Stimulated activated naive CD4-positive, alpha-beta T cell (primary cell): ENCODE data around the gene DPH7.
"Not testable (repeated sequence)": the region's sequence is repeated elsewhere in the genome, so short reads cannot be mapped to it uniquely, and the experiment has no call there.

ENCODE experiments used
- DNase-seq, 6 experiments: peaks; one replicate each; lab custom pipeline; 2025; lab: John Stamatoyannopoulos, UW

Gene DPH7

DNA sequence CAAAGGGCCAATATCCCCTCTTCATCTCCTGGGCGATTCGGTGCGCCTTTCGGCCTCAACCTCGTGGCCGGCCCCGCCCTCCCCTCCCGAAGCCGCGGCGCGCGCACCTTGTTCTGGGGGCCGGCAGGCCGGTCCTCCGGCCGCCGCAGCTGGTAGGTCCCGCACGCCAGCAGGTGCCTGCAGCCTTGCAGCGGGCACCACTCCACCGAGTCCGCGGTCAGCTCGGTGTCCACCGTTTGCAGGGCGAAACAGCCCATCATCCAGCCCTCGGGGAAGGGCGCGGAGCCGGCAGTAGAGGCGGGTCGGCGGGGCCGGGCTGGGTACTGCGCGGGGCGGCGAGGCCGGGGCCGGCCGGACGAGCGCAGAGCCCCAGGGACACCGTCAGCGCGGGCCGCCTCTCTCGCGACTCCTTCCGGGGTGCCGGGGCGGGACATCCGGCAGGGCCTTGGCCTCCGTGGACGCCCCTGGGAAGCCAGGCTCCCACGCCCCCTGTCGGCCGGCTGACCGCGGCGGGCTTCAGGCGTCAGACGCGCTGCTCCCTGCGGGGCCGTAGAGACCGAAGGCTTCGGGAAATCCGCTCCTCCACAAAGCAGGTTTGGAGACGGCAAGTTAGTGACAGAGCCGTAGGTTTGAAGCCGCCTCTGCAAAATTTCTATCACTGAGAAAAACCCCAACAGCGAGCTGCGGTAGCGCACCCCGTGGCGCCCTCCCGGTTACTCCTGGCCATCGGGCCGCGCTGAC, at the start of gene DPH7:
TSS of gene DPH7 (minus strand) at position 408 of the 741 bp plus-strand sequence. CDS start at position 260, 148 bp downstream.
- peak; percentile 79 to 94 (median 90) for DNase-seq

DNA sequence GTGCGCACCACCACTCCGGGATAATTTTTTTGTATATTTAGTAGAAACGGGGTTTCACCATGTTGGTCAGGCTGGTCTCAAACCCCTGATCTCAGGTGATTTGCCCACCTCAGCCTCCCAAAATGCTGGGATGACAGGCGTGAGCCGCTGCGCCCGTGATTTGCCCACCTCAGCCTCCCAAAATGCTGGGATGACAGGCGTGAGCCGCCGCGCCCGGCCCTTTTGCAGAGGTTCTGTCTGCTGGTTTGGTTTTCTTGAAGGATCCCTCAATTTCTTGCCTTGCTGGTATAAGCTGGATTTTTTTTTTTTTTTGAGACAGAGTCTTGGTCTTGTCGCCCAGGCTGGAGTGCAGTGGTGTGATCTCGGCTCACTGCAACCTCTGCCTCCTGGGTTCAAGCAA, 48.7 kb upstream of the DPH7 start:
- not testable (repeated sequence) for DNase-seq

DNA sequence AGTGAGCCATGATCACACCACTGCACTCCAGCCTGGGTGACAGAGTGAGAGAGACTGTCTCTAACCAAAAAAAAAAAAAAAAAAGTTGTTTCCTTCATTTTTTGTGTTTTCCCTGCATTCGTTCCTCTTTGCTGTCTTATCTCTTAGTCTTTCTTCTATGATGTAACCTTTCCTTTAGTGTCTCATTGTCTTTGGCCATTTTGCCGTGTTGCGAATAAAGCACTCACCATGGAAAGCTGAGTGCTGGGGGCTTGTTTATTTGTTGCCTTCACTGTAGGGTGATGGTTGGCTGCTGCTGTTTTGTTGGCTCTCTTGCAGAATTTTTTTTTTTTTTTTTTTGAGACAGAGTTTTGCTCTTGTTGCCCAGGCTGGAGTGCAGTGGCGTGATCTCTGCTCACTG, 47.7 kb upstream of the DPH7 start:
- no peak for DNase-seq

DNA sequence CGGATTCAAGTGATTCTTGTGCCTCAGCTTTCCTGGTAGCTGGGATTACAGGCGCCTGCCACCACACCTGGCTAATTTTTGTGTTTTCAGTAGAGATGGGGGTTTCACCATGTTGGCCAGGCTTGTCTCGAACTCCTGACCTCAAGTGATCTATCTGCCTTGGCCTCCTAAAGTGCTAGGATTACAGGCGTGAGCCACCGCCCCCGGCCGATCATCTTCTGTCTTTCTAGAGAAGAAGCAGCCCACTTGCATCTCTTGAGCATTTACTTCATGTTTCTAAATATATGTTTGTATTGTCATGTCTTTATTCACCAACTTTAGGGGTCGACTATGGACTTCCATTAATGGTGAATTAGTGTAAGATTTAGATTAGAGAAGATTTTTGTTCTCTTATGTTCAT, 43.5 kb upstream of the DPH7 start:
- not testable (repeated sequence) for DNase-seq

DNA sequence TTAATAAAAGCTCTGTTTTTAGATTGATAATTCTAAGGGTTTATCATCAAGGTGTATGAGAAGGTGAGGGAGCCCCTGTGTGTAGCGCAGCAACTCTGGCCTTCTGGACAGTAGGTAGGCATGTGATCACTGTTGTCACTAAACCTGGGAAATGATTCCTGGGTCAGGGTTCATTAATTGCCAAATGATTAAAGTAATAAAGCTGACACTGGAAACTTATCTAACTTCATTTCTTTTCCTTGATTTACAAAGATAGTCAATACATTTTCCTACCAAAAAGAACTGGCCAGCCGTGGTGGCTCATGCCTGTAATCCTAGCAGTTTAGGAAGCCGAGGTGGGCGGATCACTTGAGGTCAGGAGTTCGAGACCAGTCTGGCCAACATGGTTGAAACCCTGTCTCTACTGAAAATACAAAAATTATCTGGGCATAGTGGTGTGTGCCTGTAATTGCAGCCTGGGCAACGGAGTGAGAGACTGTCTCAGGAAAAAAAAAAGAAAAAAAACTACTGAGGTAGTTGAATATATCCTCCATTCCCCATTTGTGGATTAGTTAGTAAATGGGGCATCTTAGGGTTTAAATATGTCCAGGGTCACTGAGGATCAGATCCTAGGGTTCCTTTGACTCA, 42.5 kb upstream of the DPH7 start:
- DNase-seq, result peak in 2 of 6 experiments; percentile 12 to 13

DNA sequence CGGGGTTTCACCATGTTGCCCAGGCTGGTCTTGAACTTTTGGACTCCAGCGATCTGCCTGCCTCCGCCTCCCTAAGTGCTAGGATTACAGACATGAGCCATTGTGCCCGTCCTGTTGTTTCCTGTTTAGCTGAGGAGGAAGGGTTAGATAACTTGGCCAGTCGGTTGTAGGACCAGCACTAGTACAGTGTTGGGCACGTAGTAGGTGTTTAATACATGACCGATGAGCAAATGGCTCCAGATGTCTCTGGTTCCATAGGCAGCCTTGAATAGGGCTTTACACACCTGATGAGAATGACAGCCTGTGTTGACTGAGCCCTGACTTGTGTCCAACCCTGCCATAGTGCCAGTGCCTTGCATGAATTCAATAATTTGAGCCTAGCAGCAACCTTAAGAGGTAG, 41.9 kb upstream of the DPH7 start:
- DNase-seq, result no peak

DNA sequence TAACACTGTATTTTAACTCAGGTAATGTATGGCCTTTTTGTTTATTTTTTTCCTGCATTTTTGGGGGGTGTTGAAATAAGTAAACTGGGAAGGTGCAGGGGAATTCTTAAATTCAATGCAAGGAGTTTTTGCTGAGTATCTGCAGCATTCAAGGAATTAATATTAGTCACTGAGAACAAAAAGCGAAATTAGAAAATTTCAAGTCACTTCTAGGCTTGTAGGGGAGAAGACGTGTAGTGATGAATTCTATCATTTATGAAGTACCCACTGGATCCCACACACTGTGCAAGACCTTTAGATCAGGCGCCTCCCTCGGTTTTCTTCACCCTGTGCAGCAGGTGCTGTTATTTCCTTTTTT, 41.3 kb upstream of the DPH7 start:
- DNase-seq, result no peak

DNA sequence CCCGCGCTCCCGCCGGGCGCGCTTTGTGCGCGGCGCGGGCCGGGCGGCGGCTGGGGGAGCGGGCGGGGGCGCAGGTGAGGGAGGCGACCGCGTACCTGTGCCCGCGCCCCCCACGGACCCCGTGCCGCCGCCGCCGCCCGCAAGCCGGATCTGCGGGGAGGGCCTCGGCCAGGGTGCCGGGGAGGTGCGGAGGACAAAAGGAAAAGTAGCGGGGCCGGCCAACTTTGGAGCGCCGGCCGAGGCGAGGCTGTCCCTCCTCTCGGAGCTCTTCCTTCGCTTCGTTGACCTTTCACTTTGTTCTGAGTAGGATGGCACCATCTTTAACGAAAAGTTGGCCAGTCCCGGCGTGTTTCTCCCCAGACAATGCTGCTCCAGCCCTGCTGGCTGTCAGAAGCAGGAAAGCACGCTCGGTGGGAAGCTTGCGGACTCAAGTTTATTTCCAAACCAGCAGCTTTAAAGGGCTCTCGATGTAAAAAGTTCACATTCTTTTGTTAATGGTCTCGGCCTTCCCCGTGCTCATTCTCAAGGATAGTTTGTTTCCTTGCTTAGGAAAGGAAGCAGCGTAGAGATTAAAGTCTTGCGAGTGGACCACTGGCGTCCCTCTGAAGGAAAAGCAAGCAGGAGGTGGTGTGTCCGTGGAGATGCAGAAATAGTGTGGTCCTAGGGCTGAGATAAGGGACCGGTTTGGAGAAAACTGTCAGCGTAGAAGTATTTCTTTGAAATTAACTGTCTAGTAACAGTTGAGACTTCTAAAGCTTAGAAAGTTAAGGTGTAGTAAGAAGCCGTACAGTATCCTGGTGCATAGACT, 40.7 kb upstream of the DPH7 start:
- peak in 4 of 6 experiments; percentile 15 to 47 (median 28) for DNase-seq

DNA sequence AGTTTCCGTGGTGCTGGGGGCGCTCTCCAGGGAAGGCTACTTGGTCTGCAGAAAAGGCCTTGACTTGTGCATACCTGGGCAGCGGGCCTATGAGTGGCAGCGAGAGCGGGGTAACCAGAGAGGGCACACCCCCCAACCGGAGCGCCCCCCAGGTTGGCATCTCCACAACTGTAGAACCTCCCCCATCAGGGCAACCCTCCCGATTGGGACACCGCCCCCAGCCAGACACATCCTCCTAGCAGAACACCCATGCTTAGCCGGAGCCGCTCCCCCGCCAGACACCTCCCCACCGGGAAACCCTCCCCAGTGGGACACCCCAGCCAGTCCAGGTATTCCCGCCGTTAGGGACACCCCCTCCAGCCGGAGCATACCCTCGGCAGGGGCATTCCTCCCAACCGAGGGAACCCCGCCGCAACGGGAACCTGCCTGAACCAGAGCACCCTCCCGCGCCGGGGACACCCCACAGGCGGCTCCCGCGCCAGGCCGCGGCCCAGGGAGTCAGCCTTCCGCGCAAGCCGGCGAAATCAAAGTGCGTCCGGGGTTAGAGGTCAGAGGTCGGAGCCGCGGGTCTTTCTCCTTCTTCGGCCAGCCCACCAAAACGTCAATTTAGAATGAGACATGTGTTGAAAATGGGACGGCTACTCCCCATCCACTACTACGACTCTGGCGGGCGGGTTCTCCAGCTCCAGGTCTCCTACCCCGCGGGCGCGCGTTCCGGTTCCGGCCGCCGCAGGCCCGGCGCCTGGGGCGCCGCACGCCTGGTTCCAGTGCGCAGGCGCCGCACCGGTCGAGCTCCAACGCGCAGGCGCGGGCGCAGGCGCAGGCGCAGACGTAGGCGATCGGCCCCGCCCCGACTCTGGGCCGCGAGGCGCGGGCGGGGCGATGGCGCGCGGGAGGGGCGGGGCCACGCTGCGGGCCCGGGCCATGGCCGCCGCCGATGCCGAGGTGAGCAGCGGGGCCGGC, 39.7 kb upstream of the DPH7 start, which contains the start of gene EHMT1:
TSS of gene EHMT1 (plus strand) at position 901 of the 963 bp plus-strand sequence. CDS start at position 925, 24 bp downstream.
- peak; percentile 83 to 94 (median 87) for DNase-seq

DNA sequence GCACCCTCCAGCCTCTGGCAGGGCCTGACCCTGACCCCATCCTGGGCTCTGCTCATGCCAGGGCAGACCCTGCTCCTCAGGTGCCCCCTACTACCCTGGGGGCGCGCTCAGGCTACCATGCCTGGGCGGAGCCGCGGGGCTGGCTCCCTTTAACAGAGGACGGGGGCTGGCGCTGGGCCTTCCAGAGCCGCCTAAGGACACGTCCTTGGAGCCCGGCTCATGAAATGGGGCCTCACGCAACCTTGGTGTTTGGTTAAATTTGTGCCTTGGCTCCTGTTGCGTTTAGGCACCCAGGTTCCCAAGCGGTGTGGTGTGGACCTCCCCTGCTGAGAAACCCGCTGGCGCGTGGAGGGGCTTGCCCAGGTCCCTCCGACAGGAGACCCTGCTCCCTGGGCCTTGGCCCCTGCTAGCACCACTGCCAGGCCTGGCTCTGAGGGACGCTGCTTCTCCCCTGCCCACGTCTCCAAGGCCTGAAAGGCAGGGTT, 36.7 kb upstream of the DPH7 start:
- DNase-seq, result no peak

DNA sequence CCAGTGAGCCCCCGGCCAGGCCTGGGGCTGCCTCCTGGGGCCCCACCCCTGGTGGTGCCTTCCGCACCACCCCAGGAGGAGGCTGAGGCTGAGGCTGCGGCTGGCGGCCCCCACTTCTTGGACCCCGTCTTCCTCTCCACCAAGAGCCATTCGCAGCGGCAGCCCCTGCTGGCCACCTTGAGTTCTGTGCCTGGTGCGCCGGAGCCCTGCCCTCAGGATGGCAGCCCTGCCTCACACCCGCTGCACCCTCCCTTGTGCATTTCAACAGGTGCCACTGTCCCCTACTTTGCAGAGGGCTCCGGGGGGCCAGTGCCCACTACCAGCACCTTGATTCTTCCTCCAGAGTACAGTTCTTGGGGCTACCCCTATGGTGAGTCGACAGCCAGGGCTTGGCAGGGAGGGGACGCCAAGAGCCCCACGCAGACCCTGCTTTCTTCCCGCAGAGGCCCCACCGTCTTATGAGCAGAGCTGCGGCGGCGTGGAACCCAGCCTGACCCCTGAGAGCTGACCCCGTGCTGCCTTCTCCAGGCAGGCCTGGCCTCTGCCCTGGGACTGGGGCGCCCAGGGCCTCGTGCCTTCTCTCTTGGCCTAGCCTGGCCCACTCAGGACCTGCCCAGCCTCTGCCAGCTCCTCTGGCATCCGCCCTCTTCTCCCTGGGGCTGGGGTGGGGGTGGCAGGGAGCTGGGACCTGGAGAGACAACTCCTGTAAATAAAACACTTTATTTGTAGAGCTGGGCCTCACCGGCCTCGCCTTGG, 36.1 kb upstream of the DPH7 start:
- no peak for DNase-seq

DNA sequence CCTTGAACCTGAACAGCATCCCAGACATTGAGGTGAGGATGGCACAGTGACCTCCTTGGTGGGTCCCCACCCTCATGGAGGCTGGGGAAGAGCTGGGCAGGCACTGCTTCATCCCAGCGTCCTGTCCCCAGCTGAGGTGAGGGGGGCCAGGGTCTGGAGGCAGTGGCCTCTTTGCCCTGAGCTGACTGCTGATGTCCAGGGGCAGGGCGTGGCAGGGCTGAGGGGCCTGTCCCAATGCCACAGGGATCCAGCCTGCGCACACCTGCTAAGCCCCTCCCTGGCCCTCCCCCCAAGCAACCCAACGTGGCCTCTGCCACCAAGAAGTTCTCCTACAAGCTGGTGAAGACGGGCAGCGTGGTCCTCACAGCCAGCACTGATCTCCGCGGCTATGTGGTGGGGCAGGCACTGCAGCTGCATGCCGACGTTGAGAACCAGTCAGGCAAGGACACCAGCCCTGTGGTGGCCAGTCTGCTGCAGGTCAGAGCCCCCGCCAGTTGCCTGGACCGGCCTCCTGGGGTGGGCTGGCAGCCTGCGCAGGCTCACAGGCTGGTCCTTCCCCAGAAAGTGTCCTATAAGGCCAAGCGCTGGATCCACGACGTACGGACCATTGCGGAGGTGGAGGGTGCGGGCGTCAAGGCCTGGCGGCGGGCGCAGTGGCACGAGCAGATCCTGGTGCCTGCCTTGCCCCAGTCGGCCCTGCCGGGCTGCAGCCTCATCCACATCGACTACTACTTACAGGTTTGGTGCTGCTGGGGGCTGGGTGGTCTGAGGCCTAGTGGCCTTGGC, 35.2 kb upstream of the DPH7 start:
- no peak for DNase-seq

DNA sequence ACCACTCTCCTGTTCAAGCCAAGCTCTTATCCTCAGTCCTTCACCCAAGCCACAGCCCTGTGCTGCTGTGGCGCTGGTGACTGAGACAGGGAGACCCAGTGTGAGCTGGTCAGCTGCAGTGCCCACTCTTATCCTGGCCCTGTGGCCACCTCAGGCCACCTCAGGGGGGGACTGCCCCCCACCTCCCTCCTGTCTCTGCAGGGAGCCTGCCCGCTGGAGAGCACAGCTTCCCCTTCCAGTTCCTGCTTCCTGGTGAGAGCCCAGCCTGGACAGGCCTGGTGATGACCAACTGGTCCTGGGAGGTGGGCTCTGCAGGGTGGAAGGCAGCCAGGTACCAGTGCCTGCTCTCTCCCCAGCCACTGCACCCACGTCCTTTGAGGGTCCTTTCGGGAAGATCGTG, 34.5 kb upstream of the DPH7 start:
- DNase-seq, result no peak

DNA sequence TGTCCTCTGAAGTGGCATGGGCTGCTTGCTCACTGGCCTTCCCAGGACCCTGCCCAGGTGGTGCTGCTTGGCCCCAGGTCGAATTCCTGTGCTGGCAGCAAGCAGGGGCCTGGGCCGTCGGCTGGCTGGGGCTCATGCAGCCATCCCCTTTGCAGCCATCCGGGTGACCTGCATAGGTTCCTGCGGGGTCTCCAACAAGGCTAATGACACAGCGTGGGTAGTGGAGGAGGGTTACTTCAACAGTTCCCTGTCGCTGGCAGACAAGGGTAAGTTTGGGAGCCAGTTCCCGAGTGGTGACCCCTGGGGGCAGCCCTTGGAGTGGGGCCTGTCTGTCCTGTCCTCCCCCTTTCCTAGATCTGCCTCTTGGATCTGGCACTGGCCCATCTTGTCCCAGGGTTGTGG, 34.0 kb upstream of the DPH7 start:
- no peak for DNase-seq

DNA sequence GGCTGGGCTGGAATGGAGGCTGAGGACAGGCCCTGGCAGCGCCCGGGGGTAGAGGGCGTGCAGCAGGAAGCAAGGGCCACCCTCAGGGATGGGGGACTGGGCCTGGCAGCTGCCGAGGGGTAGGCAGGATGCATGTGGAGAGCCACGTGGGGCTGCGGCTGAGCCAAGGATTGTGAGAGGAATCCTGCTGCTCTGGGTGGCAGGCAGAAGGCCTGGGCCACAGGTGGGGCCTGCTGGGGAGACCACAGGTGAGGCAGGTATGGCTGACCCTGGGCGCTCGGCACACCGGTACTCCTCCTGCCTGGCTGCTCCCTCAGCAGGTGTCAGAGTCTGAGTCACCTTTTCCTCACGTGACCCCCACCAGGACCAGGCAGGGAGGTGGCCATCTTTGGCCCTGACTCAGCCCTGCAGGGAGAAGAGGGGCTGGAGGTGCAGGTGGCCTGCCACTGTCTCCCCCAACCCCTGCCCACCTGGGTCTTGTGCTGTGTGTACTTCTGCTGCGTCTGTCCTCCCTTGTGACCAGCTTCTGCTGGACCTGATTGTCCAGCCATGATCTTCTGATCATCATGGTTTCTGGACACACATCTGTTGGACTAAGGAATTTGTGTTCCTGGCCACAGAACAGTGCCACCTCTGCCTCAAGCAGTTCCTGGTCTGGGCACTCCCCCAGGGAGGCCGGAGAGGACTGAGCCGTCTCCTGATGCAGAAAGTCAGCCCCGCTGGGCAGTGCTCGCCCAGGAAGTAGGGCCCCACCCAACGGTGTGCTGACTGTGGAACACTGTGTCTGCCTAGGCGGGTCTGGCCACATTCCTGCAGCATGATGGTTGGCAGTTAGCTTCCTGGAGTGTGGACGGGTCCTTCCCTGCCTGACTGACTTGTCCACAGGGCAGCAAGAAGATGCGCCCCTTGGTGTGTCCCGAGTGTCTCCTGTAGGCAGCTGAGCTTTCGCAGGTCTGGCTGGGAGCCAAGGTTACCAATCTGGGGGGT, 33.2 kb upstream of the DPH7 start:
- DNase-seq, result no peak

DNA sequence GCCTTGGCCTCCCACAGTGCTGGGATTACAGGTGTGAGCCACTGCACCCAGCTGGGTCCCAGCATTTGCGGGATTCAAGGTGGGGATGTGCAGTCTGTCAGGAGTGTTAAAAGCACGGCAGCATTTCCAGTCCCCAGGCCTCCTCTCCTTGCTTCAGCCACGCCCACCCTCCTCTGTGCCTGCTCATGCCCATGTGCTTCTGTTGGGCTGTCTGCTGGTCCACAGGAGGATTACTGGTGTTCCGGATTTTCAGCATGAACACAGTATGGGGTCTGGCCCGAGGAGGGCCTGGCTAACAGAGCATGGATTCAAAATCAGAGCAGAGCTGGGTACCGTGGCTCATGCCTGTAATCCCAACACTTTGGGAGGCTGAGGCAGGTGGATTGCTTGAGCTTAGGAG, 32.2 kb upstream of the DPH7 start:
- no peak for DNase-seq

DNA sequence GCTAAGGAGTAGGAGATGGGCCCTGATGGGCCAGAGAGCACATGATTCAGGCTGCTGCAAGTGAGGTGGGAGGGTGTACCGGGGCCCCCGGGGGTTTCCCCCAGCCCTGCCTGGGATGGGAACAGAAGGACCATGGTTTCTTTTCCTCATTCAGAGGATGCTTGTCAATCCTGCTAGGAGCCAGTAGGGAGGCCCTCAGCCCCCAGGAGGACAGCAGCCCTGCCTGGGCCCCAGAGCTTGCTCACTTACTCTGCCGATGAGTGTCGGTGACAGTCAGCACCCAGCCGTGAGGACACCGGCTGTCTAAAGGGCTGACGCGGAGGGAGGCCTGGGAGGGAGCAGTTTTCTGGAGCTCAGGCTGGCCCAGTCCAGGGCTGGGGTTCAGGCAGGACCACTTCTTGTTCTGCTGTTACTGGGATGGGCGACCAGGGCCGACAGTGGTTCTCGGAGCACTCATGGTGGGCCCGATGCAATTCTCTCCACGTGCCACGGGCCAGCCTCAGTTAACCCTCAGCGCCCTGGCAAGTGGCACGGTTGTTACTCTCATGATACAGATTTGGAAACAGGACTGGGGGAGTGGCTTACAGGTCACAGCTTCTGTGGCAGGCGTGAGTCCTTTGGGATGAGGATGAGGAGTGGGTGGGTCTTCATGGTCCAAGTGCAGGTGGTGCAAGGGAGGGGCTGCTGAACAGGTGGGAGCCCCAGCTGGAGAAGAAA, 28.6 kb upstream of the DPH7 start:
- DNase-seq, result no peak

DNA sequence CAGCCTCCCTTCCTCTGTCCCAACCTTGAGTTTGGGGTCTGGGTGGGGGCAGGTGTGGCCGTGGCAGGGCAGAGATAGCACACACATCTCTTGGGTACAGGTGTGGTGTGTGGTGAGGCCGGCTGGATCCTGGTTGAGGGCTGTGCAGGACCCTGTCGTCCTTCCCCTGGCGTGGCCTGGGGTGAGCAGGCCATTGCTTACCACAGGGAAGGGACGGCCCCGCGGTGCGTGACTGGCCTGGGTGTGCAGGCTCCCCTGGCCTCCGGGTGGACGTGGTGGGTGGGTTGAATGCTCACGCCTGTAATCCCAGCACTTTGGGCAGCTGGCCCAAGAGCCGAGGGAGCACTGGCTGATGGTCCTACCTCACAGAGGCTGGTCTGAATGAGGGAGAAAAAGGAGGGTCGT, 28.0 kb upstream of the DPH7 start:
- no peak for DNase-seq
